ENCODE measurements around the gene BAMBI.

DNA sequence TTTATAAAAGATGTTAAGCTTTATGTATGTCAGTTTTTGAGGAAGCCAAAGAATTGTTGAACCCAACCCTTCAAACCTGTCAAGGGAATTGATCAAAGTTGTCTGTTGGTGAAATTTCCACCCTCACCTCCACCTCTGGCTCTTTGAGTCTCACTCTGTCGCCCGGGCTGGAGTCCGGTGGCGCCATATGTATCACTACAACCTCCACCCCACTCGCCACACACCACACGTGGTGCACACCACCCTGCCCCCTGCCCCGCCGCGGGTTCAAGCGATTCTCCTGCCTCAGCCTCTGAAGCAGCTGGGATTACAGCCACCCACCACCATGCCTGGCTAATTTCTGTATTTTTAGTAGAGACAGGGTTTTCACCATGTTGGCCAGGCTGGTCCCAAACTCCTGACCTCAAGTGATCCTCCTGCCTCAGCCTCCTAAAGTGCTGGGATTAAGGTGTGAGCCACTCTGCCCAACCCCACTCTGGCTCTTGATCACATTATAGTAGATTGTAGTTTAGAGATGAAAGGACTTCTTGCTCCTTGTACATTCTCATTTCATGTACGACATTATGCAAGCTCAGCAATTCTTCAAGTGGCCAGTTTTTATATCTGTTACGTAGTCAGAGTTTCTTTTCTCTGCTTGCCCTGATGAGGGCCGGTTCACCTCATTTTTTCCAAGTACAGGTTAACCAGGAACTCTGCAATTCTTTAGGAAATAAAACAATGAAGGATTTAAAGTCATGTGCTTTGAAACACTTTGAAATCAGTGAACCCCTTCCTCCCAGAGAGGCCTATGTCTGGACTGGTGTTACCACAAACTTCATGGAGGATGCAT is 7.0 kb downstream of the BAMBI start:
- TF ChIP-seq, protein P1, sequence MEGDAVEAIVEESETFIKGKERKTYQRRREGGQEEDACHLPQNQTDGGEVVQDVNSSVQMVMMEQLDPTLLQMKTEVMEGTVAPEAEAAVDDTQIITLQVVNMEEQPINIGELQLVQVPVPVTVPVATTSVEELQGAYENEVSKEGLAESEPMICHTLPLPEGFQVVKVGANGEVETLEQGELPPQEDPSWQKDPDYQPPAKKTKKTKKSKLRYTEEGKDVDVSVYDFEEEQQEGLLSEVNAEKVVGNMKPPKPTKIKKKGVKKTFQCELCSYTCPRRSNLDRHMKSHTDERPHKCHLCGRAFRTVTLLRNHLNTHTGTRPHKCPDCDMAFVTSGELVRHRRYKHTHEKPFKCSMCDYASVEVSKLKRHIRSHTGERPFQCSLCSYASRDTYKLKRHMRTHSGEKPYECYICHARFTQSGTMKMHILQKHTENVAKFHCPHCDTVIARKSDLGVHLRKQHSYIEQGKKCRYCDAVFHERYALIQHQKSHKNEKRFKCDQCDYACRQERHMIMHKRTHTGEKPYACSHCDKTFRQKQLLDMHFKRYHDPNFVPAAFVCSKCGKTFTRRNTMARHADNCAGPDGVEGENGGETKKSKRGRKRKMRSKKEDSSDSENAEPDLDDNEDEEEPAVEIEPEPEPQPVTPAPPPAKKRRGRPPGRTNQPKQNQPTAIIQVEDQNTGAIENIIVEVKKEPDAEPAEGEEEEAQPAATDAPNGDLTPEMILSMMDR (IDR thresholded peaks at IDR 0.05), result no peak
- TF ChIP-seq POLR2AphosphoS5 (IDR thresholded peaks at IDR 0.05), result no peak
- TF ChIP-seq POLR2A (IDR thresholded peaks at IDR 0.05), result no peak
- no peak for TF ChIP-seq EP300 (IDR thresholded peaks at IDR 0.05)
